Epidermal melanocyte (primary cell): ENCODE data around the gene CD6.
"Not testable (repeated sequence)": the region's sequence is repeated elsewhere in the genome, so short reads cannot be mapped to it uniquely, and the experiment has no call there.

Source experiments
- DNase-seq: peaks from one replicate; pipeline ENCODE4 v3.0.0; 2011; ENCODE audit warnings: low spot score; ENCODE audit not compliant: insufficient read length

CD6 gene

DNA sequence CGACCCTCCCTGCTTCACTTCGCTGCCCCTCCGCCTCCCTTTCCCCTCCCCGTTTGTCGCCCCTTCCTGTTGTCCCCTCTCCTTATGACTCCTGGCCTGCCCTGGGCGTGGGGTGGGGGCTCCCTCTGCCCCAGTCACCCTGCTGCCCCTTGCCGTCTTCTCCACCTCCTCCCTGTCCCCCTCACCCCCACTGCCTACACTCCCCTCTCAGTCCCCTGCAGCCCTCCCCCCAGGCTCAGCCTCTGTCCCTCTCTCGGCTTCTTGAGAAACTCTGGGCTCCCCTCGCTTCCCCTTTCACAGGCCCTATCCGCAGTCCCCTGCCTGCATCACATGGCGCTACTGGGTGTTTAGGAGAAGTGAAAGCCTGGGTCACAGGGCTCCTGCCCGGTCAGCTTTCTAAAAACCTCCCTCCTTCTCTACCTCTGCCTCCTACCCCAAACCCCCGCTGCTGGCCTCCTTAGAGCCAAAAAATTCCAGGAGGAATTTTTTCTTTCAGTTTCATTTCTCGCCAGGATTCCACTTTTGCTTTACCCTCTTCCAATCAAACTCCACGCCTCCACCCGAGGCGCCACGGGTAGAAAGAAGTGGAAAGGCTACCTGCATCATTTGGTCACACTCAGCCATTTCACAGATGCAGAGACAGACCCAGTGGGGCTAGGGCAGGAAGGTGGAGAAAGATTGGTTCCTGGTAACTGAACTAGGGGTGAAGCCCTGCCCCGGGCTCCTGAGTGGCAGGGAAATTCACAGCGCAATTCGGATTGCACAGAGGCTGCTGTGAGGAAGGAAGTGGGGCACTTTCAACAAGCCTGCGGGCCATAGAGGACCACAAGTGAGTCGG, 19.4 kb upstream of the CD6 start, which contains the start of gene SLC15A3:
Gene SLC15A3, minus strand, starts transcription at position 273 of the 838 bp plus-strand sequence. CDS start 625 bp downstream, outside the sequence.
- no peak for DNase-seq

DNA sequence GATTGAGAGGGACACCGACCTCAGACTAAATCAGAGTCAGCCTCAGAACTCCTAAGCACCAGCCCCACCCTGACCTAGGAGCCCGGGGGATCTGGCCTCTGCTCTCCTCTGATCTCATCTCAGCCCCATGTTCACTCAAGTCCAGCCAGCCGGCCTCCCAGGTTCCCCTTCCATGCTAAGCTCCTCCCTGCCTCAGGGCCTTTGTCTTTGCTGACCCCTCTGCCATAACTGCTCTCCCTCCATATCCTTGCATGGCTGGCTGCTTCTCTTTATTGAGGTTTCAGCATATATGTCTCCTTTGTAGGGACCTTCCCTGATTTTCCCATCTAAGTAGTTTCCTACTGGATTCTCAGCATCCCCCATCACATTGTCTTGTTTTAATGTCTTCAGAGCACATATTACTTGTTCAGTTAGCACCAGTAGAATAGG, 18.7 kb upstream of the CD6 start:
- DNase-seq, result no peak

DNA sequence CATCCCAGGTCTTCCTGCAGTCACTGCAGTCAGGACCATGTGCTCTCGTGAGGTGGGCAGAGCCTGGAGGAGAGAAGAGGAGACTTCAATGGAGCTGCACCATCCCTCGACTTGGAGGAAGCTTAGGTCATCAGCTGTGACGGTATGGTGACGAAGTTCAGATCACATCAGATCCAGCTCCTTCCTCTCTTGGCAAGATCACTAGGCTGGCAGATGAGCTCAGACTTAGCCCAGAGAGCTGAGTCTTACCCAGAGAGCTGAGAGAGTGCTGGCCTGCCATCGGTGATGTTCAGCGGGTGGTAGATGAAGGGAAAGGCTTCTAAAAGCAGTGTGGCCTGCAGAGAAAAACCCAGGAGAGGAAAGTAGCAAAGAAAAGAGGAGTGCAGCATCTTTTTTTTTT, 17.7 kb upstream of the CD6 start:
- DNase-seq, result no peak

DNA sequence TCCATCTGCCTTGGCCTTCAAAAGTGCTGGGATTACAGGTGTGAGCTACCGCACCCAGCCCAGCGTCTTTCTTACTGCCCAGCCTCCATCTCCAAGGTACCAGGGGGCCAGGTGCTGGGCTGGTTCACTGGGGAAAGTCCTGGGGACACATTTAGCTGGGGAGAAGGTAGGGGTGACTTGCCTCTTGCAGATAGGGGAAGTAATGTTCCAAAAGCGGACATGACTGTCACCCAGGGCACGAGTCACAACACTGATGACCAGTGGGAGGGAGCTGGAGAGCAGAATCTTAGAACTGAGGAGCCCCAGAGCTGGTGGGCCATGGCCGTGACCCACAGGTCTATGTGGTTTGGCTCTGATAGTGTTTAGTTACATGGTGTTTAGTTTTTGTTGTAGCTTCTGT, 17.1 kb upstream of the CD6 start:
- DNase-seq, result no peak

DNA sequence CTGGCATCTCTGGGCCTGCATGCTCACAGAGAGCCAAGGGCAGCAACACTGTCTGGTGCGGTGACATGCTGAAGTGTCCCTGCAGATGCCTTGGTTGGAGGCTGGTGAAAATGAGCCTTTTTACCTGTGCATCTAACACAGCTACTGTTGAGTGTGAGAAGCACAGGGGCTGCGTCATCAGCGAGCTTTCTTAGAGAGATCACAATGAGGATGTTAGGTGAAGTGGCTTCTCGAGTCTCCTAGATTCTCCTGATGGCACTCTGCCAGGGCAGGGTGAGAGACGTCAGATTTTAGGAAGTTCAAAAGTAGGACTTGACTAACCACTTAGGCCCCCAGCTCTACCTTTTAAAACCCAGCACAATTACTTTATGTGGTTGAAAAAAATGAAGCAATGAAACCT, 15.9 kb upstream of the CD6 start:
- no peak for DNase-seq

DNA sequence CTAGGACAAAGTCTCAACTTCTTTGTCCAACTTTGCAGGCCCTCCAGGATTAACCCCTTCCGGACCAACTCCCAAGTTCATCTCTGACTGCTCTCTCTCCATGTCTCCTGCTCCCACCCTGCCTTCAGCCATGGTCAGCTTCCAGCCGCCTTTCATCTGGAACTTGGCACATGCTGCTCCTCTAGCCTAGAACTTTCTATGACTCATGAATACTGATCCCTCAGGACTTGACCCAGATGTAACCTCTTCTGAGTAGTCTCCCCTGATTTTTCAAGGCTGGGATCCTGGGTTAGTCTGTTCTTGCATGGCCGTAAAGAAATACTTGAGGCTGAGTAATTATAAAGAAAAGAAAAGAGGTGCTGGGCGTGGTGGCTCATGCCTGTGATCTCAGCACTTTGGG, 14.3 kb upstream of the CD6 start:
- no peak for DNase-seq

DNA sequence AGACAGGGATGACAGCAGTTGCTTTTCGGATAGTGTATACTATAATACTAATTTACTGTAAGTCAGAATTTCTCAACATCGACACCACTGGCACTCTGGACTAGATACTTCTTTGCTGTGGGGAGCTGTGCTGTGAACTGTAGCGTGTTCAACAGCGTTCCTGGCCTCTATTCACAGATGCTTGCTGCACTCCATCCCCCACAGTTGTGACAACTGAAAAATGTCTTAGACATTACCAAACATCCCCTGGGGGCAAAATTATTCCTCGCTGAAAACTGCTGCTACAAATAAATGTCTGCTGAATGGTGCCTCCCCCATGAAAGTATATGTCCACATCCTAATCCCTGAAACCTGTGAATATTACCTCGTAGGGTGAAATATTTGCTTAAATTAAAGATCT, 12.0 kb upstream of the CD6 start:
- DNase-seq, result peak; percentile 44

DNA sequence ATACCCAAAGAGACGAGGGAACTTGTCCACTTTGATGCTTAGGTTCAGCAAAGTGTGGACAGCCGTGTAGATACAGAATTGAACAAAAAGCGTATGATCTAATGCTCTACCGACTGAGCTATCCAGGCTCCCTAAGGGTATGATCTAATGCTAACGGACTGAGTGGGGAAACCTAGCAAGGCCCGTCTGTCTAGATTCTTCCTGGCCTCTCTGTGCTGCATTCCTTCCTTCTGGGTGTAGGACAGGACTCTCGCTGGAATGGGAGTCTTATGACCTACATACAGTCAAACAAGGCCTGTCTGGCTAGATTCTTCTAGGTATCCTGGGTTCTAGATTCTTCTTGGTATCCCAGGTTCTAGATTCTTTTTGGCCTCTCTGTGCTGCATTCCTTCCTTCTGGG, 11.1 kb upstream of the CD6 start:
- no peak for DNase-seq

DNA sequence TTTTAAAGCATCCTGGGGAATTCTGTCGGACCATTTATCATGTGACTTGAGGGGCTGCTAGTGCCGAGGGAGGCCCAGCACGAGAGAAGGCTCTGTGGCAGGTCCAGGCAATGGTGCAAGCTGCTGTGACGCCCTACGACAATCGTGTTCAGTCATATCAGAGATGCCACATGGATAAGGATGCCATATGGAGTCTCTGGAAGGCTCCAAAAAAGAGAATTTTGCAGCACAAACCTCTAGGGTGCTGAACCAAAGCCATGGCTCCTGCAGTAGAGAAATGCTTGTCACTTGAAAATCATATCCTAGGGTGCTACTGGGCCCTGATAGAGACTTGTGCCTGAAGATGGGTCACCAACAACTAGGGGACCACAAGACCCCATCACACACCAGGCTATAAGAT, 6.7 kb upstream of the CD6 start:
- no peak for DNase-seq

DNA sequence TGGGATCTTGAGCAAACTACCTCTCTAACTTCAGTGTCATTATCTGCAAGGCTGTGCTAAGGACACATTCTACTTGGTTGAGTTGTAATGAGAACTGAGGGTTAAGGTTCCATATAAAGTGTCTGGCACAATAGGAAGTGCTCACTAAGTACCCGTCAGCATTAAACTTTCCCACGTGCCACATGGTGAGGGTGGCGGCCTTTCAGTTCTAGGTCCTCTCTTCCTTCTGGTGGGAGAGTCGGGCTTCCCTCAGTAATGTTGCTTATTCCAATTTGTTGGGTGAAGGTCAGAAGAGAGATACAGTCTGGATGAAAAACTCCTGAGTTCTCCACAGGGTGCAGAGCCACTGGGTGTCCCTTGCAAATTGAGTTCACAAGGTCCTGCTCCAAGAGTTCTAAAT, 4.6 kb upstream of the CD6 start:
- DNase-seq, result no peak

DNA sequence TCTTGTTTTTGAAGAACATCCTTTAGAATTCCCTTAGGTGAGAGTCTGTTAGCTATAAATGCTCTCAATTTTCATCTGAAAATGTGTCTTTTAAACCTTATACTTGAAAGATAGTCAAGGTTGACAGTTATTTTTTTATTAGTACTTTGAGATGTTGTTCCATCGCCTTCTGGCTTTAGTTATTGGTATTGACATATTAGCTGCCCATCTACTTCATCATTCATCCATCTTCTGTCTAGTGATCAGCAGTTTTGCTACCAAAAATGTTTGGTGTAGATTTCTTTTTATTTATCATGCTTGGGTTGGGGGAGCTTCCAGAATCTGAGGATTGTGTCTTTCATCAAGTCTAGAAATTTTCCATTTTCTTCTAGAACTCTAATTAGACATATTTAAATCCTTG, 3.3 kb upstream of the CD6 start:
- DNase-seq, result no peak

DNA sequence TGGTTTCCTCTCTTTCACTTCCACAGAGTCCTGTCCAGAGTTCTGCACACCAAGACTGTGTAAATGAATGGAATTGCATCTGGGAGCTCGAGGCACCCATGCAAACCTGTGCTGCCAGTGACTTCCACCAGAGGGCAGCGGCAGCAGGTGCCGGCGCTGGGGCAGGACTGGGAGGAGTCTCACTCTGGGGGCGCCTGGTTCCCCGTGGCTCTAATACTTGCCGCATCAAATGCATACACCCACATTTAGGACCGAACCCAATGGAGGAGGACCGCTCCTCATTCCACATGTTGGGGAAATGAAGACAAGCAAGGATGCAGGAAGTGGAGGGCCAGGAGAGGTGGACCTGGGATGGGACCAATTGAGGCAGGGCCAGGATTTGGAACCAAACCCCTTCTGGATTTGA, 1.1 kb upstream of the CD6 start:
- no peak for DNase-seq

DNA sequence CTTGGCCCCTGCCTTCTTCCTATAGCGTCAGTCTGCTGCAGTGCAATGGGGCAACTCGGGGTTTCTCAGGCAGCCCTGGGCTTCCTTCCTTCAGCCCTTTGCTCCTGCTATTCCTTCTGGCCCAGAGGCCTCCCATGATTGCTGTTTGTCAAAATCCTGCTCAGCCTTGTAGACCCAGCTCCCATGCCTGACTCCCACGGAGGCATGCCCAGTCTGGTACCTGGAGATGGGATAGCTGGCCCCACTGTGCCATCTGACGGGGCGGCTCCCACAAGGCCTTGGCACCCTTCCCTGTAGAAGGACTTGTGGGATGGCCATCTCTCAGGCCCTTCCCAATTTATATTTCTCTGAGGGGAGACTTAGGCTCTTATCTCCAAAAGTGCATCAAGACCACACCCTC, 590 bp upstream of the CD6 start:
- DNase-seq, result no peak

DNA sequence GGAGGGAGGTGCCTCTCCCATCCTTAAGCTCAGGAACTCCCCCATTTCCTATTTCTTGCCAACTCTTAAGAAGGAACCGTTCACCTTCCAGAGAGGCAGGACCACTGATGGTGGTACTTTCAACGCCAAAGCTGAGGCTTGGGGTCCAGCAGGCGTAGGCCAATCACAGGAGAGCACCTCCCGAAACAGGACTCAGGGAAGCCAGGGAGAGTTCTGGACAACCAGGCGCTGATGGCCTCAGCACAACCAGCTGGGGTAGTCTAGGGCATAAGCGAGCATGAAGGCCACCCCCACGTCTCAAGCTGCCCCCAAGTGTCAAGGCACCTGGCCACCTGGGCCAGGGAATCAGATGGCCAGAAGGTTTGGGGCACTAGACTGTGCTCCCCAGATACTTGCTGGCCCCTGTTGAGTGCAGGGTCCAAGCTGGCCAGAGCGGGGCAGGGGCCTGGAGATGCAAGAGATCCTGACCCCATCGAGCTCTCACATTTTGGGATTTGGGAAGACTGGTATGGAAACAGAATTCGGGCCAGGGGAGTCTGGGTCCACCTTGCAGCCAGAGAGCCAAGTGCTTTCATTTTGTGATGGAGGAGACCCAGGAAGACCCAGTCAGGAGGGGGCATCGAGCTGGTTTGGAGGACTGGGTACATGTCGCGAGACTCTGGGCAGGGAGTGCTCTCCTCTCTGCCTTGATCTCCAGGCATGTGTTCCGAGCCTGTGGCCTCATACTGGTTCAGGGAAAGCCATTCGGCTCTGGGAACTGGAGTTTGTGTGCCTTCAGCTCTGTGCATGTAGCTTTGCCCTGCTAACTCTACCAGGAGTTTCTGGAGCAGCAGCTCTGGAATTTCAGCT, 926 bp downstream of the CD6 start:
- no peak for DNase-seq

DNA sequence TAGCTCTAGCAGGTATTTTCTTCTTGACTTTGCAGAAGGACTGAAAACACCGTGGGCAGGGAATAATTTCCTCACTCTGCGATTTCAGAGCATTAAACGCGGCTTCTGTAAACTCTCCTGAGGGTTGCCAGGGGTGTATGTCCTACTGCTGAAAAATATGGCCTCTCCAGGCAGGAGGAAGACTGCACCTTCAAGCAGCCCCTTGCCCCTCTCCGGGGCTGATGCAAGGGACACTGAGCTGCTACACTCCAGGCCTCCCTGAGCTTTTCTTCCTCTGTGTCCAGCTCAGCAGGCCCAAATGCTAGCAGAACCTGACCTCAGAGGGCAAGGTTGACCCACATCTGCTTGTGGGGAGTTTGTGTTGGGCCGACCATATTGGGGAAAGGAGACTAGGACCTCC, 2.2 kb downstream of the CD6 start:
- DNase-seq, result no peak

DNA sequence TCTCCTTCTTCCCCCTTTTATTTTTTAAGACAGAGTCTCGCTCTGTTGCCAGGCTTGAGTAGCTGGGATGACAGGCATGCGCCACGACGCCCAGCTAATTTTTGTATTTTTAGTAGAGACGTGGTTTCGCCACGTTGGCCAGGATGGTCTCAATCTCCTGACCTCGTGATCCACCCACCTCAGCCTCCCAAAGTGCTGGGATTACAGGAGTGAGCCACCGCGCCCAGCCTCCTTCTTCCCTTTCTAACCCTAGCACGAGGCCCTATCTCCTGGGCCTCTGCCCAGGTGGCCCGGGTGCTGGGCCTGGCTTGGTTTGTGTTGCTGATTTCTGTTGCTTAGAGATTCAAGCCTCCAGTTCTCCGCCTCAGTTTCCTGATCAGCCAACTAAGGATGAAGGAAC, 2.8 kb downstream of the CD6 start:
- not testable (repeated sequence) for DNase-seq

DNA sequence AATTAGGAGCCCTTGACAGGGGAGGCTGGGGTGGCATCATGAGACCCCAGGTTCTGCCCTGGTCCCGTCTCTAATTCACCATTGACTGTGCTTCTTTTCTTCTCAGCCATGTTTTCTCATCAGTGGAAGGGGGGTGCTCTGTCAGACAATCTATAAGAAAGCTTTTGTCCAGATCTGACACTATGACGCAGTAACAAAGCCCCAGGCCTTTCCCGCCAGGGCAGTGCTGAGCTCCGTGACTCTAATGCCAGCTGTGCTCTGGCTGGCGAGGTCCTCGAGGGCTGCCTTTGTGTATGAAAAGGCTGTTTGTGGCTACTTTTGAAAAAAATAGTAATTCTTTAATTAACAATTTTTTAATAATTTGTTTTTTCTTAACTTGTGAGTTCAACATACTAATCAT, 3.2 kb downstream of the CD6 start:
- DNase-seq, result peak; percentile 46

DNA sequence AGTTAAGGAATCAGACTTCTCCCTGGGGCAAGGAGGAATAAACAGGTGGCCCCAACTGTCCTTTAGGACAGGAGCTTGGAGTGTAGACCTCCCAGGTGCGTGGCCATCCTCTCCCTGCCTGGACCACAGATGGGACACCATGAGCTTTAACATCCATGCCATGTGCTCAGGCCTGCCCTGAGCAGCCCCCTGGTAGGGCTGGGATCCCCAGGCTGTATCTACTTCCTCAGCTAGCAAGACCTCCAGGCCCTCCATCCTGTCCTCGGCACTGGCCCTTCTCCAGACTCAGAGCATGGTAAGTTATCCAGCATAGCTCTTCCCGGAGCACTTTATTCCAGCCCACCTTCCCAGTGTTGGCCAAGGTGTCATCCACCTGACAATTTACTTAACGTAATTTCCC, 5.7 kb downstream of the CD6 start:
- DNase-seq, result no peak

DNA sequence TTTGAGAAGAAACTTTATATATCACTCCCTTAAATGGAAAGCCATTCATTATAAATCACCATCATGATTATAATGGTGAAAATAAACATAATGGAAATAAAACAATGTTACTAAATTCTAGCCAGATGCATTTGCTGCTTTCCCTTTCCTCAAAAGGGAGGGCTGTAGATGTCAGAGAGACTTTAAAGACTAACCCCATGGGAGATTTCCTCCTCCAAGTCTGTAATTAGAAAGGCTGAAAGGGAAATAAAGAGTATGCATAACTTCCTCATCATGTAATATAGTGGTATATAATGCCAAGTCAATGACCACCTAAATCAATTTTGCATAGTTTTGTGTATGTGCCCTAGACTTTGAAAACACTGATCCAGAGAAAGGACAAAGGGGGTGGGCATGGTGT, 6.4 kb downstream of the CD6 start:
- DNase-seq, result no peak

DNA sequence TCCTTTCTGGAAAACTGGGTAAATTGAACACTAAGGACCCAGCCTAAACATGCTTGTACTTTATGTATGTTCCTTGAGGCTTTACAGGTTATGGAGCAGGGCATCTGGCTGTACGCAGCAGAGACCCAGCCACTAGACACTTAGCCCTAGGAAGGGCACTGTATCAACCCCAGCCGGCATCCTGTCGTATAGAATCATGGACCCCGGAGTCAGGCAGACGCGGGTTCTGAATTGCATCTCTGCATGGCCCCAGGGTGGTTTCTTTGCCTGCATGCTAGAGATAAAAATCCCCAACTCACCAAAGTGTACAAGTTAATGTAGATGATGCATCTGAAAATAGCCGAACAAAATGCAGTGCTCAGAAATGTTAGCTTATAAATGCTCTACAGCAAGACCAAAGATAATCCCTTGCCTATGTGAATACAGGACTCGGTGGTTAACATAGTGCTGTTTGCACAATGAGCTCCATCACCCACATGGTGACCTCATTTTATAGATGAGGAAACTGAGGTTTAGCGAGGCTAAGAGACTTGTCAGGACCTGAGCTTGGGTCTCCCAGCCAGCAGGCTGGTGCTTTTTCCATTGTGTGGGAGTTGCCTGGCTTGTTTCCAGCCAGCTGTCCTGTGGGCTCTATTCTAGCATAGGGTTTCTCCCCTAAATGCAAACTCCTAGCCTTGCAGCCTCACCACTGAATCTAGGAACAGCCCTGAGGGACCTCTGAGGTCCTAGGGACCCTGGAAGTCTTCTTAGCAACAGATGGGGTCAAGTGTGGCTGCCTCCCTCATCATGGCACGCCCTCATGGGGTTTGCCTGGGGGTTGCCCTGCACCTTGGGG, 7.3 kb downstream of the CD6 start:
- DNase-seq, result no peak

DNA sequence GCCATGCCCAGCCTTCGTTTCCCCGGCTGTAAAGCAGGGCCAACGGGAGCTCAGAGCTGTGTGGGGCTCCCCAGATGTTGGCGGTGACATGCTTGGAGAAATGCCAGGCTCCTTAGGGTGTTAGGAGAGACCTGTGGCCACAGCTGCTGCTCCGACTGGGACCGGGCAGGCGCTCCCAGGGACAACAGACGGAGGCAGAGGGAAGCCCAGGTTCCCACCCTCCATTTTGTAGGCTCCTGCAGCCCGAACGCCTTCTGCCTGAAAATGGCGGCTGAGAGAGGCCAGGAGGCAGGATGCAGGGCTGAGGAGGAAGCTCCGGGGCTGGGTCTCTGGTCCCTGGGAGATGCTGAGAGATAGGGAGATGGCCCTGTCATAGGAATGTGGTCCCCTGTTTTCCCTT, 10.0 kb downstream of the CD6 start:
- DNase-seq, result no peak

DNA sequence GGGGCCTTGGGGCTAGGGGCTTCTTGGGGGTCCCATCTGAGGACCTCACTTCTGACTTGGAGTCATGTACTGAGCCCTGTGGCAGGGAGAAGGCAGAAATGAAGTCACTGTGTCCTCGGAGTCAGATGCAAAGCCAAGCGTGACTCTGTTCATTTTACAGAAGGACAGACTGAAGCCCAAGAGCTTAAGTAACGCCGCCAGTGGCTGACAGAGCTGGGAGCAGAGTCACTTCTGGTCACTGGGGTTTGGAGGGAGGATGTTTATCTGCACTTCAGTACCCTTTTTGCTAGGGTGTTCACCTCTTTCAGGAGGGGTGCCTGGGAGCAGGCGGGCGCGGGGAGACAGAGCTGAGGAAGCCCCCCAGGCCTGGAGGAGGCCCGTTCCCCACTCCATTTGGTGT, 10.7 kb downstream of the CD6 start:
- DNase-seq, result no peak
